NCI-H2029 (cell line): ENCODE data around the gene TBL1XR1.

Experiments
- DNase-seq: peaks from one replicate; lab custom pipeline; 2025; lab: John Stamatoyannopoulos, UW

TBL1XR1 gene

GRCh38 chr3:177061369-177061768, 135.9 kb downstream of the TBL1XR1 start:
- no peak for DNase-seq

GRCh38 chr3:177060492-177060891, 136.8 kb downstream of the TBL1XR1 start:
- no peak for DNase-seq

- DNase-seq = no peak
Observed at GRCh38 chr3:177058648-177059047, 138.6 kb downstream of the TBL1XR1 start.

- no peak for DNase-seq
Observed at GRCh38 chr3:177057768-177058167, 139.5 kb downstream of the TBL1XR1 start.

- DNase-seq = no peak
Observed at GRCh38 chr3:177056927-177057326, 140.4 kb downstream of the TBL1XR1 start.

GRCh38 chr3:177055605-177056571, 141.4 kb downstream of the TBL1XR1 start:
- DNase-seq = no peak

GRCh38 chr3:177053107-177053506, 144.2 kb downstream of the TBL1XR1 start:
- no peak for DNase-seq

- DNase-seq = peak; percentile 47
Observed at GRCh38 chr3:177051411-177051810, 145.9 kb downstream of the TBL1XR1 start.

- peak; percentile 47 for DNase-seq
Observed at GRCh38 chr3:177050501-177051237, 146.6 kb downstream of the TBL1XR1 start.

GRCh38 chr3:177045767-177046166, 151.5 kb downstream of the TBL1XR1 start:
- no peak for DNase-seq

- DNase-seq = no peak
Observed at GRCh38 chr3:177045222-177045621, 152.1 kb downstream of the TBL1XR1 start.

- DNase-seq = no peak
Observed at GRCh38 chr3:177041730-177042551, 155.3 kb downstream of the TBL1XR1 start.

GRCh38 chr3:177041021-177041729, 156.1 kb downstream of the TBL1XR1 start:
- DNase-seq = peak; percentile 19

- no peak for DNase-seq
Observed at GRCh38 chr3:177039490-177040274, 157.6 kb downstream of the TBL1XR1 start.

- DNase-seq = no peak
Observed at GRCh38 chr3:177037241-177037640, 160.0 kb downstream of the TBL1XR1 start.

- peak; percentile 44 for DNase-seq
Observed at GRCh38 chr3:177035676-177036075, 161.6 kb downstream of the TBL1XR1 start.

GRCh38 chr3:177034832-177035475, 162.3 kb downstream of the TBL1XR1 start:
- no peak for DNase-seq

GRCh38 chr3:177026505-177027277, 170.6 kb downstream of the TBL1XR1 start:
- no peak for DNase-seq

GRCh38 chr3:177015881-177016280, 181.4 kb downstream of the TBL1XR1 start:
- DNase-seq = no peak
